AG20443 (cell line): ENCODE data around the gene OVCA2.

Experiments used
- DNase-seq: peaks from one replicate; pipeline ENCODE4 v3.0.0; 2012; ENCODE audit warnings: low spot score, mixed read lengths

The OVCA2 gene

DNA sequence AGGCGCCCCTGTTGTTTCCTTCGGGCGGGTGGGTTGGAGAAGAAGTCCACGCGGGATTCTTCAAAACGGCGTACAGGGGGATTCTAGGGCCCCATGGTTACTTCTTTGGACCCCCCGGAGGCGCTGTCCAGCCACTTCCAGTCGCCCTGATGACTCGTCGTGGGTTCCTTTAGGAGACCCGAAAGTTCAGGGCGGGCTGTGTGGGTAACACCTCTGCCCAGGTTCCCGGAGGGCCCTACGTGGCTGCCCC is 12.4 kb downstream of the OVCA2 start:
- no peak for DNase-seq

DNA sequence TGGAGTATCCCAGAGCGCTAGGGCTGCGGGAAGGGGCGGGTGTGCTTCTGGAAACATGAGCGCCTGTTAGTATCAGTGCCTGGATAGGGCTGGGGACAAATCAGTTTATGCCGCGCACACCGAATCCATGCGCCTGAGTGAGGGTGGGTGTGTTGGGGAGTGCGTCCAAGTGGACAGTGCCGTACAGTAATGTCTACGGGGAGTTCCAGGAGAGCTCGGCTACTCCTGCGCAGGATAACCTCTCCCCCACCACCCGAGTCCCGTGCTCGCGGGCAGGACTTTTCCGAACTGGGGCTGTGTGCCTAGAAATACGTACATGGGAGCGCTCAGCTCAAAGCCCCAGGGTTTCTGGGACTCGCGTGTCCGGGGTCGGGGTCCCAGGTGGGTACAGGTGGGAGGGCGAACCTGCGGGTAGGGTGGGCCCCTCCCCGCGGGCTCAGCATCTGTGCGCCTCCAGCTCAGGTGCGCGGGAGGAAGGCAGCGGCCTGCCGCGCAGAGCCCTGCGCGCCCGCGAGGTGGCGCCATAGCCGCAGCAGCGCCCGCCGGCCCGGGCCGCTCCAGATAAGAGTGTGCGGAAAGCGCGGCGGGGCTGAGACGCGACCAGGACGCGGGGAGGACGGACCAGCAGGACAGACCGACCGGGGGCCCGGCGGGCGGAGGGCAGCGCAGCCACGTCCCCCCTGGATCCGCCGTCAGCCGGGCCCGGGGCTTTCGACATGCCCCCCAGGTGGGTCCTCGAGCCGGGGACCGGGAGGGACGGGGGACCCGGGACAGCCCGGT is 12.9 kb downstream of the OVCA2 start, which contains the start of gene HIC1:
TSS of gene HIC1 (plus strand) at position 592 of the 780 bp plus-strand sequence. CDS start 1,588 bp downstream, outside the sequence.
- peak; percentile 86 for DNase-seq

- peak; percentile 72 for DNase-seq
Measured at GRCh38 chr17:2055292-2056205, 13.7 kb downstream of the OVCA2 start.

GRCh38 chr17:2056206-2057174 is 14.7 kb downstream of the OVCA2 start:
- no peak for DNase-seq

- no peak for DNase-seq
Measured at GRCh38 chr17:2057175-2057759, 15.4 kb downstream of the OVCA2 start.

- no peak for DNase-seq
Measured at GRCh38 chr17:2057760-2058585, 16.2 kb downstream of the OVCA2 start.

GRCh38 chr17:2058586-2059546 is 17.0 kb downstream of the OVCA2 start:
- no peak for DNase-seq

DNA sequence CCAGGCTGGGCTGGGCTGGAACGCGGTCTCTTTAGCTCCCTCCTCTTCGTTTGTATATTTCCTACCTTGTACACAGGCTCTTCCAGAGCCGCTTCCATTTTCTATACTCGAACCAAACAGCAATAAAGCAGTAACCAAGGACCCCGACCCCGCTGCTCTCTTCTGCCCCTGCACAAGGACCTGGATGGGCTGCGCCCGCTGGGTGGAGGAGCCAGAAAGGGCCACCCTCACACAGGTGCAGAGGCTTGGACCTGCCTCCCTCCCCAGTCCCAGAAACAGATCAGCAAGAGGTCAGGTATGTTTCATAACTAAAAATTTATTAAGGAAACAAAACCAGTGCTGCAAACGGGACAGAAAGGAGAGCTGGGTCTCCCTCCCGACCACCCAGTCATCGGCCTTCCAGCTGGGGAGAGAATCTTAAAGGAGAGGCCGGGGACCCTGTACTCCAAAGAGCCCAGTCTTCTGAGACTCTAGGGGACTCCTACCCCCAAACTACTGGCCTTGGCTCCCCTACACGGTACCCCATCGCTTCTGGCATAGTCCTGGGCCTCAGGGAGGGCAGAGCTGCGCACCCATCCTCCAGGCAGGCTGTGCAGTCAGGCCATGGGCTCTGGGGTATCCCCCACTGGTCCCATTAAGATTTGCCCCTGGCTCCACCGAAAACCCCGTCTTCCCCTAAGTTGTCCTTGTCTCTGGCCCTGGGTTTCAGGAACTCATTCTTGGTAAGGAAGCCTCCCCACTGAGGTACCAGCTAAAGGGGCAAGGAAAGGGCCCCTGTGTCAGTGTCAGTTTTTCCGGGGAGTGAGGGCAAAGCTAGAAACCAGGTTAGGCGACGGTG is 17.9 kb downstream of the OVCA2 start:
- DNase-seq: no peak

GRCh38 chr17:2060385-2060658 is 18.5 kb downstream of the OVCA2 start:
- DNase-seq: no peak

- no peak for DNase-seq
Measured at GRCh38 chr17:2060681-2061440, 19.0 kb downstream of the OVCA2 start.

DNA sequence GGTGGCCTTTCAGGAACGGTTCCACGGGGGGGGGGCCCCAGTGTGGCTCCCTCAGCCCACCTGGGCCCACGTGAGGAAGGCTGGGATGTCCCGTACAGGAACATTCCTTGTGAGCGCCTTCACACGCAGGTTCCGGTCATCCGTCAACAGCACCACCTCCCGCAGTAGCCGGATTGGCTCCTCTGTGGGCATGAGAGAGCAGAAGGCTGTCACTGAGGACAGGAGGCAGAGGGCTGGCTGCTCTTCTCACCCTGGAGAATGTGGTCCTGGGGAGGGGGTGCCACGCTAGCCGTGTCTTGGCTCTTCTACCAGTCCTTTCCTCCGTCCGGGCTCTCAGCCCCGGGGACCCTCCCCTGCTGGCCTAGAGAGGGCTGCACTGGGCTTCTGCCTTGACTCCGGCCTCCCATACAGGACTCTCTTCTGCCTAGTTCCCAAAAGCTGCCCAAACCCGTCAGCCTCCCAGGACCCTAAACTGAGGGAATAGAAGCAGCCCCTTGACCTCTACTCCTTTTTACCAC is 19.7 kb downstream of the OVCA2 start:
- no peak for DNase-seq

GRCh38 chr17:2062571-2063183 is 20.9 kb downstream of the OVCA2 start:
- DNase-seq: no peak

GRCh38 chr17:2063261-2064146 is 21.7 kb downstream of the OVCA2 start:
- no peak for DNase-seq

- no peak for DNase-seq
Measured at GRCh38 chr17:2064147-2064489, 22.3 kb downstream of the OVCA2 start.

- no peak for DNase-seq
Measured at GRCh38 chr17:2064520-2064971, 22.7 kb downstream of the OVCA2 start.

- DNase-seq: peak; percentile 71
Measured at GRCh38 chr17:2064980-2065785, 23.4 kb downstream of the OVCA2 start.
